Measurements from ENCODE around the gene ACP2.

GRCh38 chr11:47257517-47258316 lies 9.1 kb upstream of the ACP2 start, which contains the start of gene NR1H3:
- TF ChIP-seq EZH2 (IDR thresholded peaks at IDR 0.05; ENCODE audit: borderline replicate concordance, low read length) = no peak
- TF ChIP-seq, protein P1, sequence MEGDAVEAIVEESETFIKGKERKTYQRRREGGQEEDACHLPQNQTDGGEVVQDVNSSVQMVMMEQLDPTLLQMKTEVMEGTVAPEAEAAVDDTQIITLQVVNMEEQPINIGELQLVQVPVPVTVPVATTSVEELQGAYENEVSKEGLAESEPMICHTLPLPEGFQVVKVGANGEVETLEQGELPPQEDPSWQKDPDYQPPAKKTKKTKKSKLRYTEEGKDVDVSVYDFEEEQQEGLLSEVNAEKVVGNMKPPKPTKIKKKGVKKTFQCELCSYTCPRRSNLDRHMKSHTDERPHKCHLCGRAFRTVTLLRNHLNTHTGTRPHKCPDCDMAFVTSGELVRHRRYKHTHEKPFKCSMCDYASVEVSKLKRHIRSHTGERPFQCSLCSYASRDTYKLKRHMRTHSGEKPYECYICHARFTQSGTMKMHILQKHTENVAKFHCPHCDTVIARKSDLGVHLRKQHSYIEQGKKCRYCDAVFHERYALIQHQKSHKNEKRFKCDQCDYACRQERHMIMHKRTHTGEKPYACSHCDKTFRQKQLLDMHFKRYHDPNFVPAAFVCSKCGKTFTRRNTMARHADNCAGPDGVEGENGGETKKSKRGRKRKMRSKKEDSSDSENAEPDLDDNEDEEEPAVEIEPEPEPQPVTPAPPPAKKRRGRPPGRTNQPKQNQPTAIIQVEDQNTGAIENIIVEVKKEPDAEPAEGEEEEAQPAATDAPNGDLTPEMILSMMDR (IDR thresholded peaks at IDR 0.05; ENCODE audit: low read length) = peak; percentile 37; the same call in 1 of the 2 replicates
